Measurements from ENCODE around the gene RAP1GAP2. TPM values are rescaled to one million over a fixed set of nuclear protein-coding genes. Genes with fewer than 3 reads are reported as not detected.

RAP1GAP2 gene
- total RNA-seq (2021; fragmentation: NEBNext Ultra II Directional; extraction: Animal tissue kit (Norgen Biotek cat#: 25700)) = 63.4 and 63.8 TPM in 2 replicates
- 24.0 and 28.9 TPM in 2 replicates for polyA plus RNA-seq (2011; rRNA removed)
- polyA plus RNA-seq (2011; cell fraction: cytosol; rRNA removed) = 25.1 TPM
- polyA plus RNA-seq (2011; cell fraction: nucleus; rRNA removed) = 165 TPM
- polyA plus RNA-seq (2012, experiment 1 of 2) = 26.1 to 39.5 TPM (median 30.8 TPM) in 4 replicates
- polyA plus RNA-seq (2012, experiment 2 of 2) = 16.1 TPM
- 22.5 TPM for polyA plus RNA-seq (2013, experiment 1 of 2)
- polyA plus RNA-seq (2013, experiment 2 of 2) = 22.8 TPM
- 27.1 and 37.8 TPM in 2 replicates for polyA minus RNA-seq (2011; rRNA and poly(A)+ RNA removed)
- polyA minus RNA-seq (2011; cell fraction: cytosol; rRNA and poly(A)+ RNA removed) = 18.9 TPM
- polyA minus RNA-seq (2011; cell fraction: nucleus; rRNA and poly(A)+ RNA removed) = 28.5 TPM
- long read RNA-seq, experiment 1, full-length matches to known transcripts = 13 of 13 reads
- long read RNA-seq, experiment 1, partial matches to known transcripts = 0 of 13 reads
- long read RNA-seq, experiment 1, other reads (novel, unspliced or antisense) = 0 of 13 reads
- long read RNA-seq, experiment 2 = 0 reads

GRCh38 chr17:2796164-2797125, at the start of gene RAP1GAP2:
TSS of gene RAP1GAP2 (plus strand) at chr17:2796438. CDS start at chr17:2796528, 90 bp downstream.
- Histone ChIP-seq H2BK15ac (ENCODE audit: low read length) (peak within 1 kb of the TSS; percentile 82), H3K36me3 (ENCODE audit: control insufficient read depth in 2 of 4, insufficient read depth in 4 of 4, low read length in 3 of 4) (no peaks in the 10 kb centered on the region), H2AFZ (ENCODE audit: low read length) (no peak within 1 kb of the TSS), H3K4ac (replicated peaks; ENCODE audit: insufficient read length, low read depth, low read length) (no peak within 1 kb of the TSS), H2BK5ac (ENCODE audit: low read depth, low read length) (no peak within 1 kb of the TSS; the same call in 1 of the 2 replicates), H4K20me1 (replicated peaks in 1 of 2; ENCODE audit: control insufficient read depth in 1 of 2, insufficient read depth in 2 of 2, low read length in 2 of 2) (peaks cover 0 to 11% of the 10 kb centered on the region in 2 experiments), H3K79me2 (ENCODE audit: control insufficient read depth in 1 of 2, insufficient read depth in 2 of 2, low read length in 2 of 2) (no peaks in the 10 kb centered on the region), H3K23me2 (ENCODE audit: low read depth, low read length) (no peaks in the 10 kb centered on the region), H3K27ac (ENCODE audit: low read depth, low read length) (no peak within 1 kb of the TSS), H2AK5ac (ENCODE audit: low read depth, low read length) (peak within 1 kb of the TSS; percentile 83; the same call in 1 of the 2 replicates), H3K14ac (ENCODE audit: insufficient read length) (no peak within 1 kb of the TSS), H2BK12ac (ENCODE audit: low read depth, low read length) (peak within 1 kb of the TSS; percentile 77; the same call in 1 of the 2 replicates), H3K23ac (ENCODE audit: insufficient read length) (no peak within 1 kb of the TSS), H3K79me1 (ENCODE audit: low read depth, low read length) (no peaks in the 10 kb centered on the region; the same call in 1 of the 2 replicates), H3K18ac (ENCODE audit: extremely low read depth, low read length) (no peak within 1 kb of the TSS; the same call in 1 of the 2 replicates), H3K27me3 (replicated peaks in 1 of 4; ENCODE audit: control insufficient read depth in 3 of 4, extremely low read depth in 1 of 4, insufficient read depth in 3 of 4, low read length in 3 of 4) (no peaks in the 10 kb centered on the region), H3K9me3 (ENCODE audit: insufficient read depth in 2 of 2, low read depth in 1 of 2, low read length in 1 of 2) (no peaks in the 10 kb centered on the region), H2BK20ac (ENCODE audit: low read length) (peak within 1 kb of the TSS; percentile 51; the same call in 1 of the 2 replicates), H3K4me3 (ENCODE audit: extremely low read depth in 1 of 4, insufficient read depth in 2 of 4, low read depth in 3 of 4, low read length in 4 of 4) (no peak within 1 kb of the TSS), H4K91ac (replicated peaks; ENCODE audit: insufficient read length, low read length) (peak within 1 kb of the TSS; percentile 65), H4K8ac (ENCODE audit: extremely low read depth, insufficient read depth, low read length) (no peak within 1 kb of the TSS; the same call in 1 of the 2 replicates), H4K5ac (ENCODE audit: insufficient read length, low read depth, low read length) (no peak within 1 kb of the TSS), H3K9ac (replicated peaks in 1 of 4; ENCODE audit: extremely low read depth in 1 of 4, low read depth in 3 of 4, low read length in 3 of 4) (no peak within 1 kb of the TSS), H3K56ac (replicated peaks; ENCODE audit: insufficient read length, low read depth, low read length) (no peak within 1 kb of the TSS), H2BK120ac (replicated peaks; ENCODE audit: low read depth, low read length) (peak within 1 kb of the TSS; percentile 54), H3K4me1 (replicated peaks in 1 of 4; ENCODE audit: control insufficient read depth in 3 of 4, insufficient read depth in 4 of 4, low read length in 3 of 4) (peaks cover 0 to 8% (median 4%) of the 10 kb centered on the region in 4 experiments; a peak in 4 of 7 replicates), H3K4me2 (ENCODE audit: insufficient read depth in 1 of 2, low read depth in 2 of 2, low read length in 2 of 2) (no peak within 1 kb of the TSS)
- POLR2A ChIA-PET (ENCODE audit: partially characterized antibody) = interaction anchor here (0.9 kb wide), 1 partner anchor 56 kb away, joined by 3 read pairs; no protein-coding TSS in a partner anchor
- CTCF ChIA-PET (ENCODE audit: partially characterized antibody) = interaction anchor here (0.7 to 1.5 kb wide), 2 partner anchors 10 to 12 kb away, joined by 3 to 12 read pairs; no protein-coding TSS in a partner anchor
- DNase-seq (ENCODE audit: low read depth in 1 of 2, low spot score in 2 of 2) (no peak), FAIRE-seq (no peak)
- 91% methylated on average over 34 of the region's 39 CpGs; no CpG with 5 or more reads in 1 of the 2 experiments for WGBS, 2 experiments (ENCODE audit: extremely low coverage in 1 of 2, insufficient coverage in 1 of 2, insufficient read length in 1 of 2, insufficient replicate concordance in 2 of 2, low coverage in 1 of 2, low lambda C conversion rate in 2 of 2, missing lambda C conversion rate in 1 of 2)
- no peak for TF ChIP-seq CREB1 (IDR thresholded peaks at IDR 0.05)
- no peak for TF ChIP-seq CBX5 (IDR thresholded peaks at IDR 0.05; ENCODE audit: low read depth, low read length)
- TF ChIP-seq POLR2A (IDR thresholded peaks at IDR 0.05; ENCODE audit: control extremely low read depth in 1 of 2, low read depth in 2 of 2, low read length in 2 of 2) = no peak
- TF ChIP-seq BCL11A (IDR thresholded peaks at IDR 0.05; ENCODE audit: low read depth in 2 of 2, low read length in 2 of 2) = no peak
- TF ChIP-seq CHD1 (IDR thresholded peaks at IDR 0.05; ENCODE audit: low read depth, low read length) = no peak
- no peak for TF ChIP-seq HDAC6 (IDR thresholded peaks at IDR 0.05; ENCODE audit: low read depth, low read length)
- TF ChIP-seq USF2 (IDR thresholded peaks at IDR 0.05; ENCODE audit: low read length) = no peak
